HL-60 (cell line): ENCODE results near the gene ULK2.

Source experiments
- DNase-seq, 2 experiments: peaks; one replicate each; pipeline ENCODE4 v3.0.0-alpha.2; 2010 to 2020; ENCODE audit warnings: low read depth in 1 of 2, low spot score in 1 of 2
- H3K27ac ChIP-seq: fragments of 250-450 bp; sonication (Bioruptor Pico); replicated peaks from 2 replicates; pipeline ENCODE4 v1.5.1; 2020; ENCODE audit warnings: mild to moderate bottlenecking, moderate library complexity
- H3K27me3 ChIP-seq: fragments of 250-450 bp; sonication (Bioruptor Pico); 2 replicates; pipeline ENCODE4 v1.5.1; 2021; ENCODE audit warnings: mild to moderate bottlenecking, moderate library complexity; ENCODE audit not compliant: insufficient read depth, poor library complexity, severe bottlenecking
- H3K4me3 ChIP-seq: replicated peaks from 2 replicates; pipeline ENCODE4 v1.5.1; 2011; ENCODE audit warnings: mild to moderate bottlenecking, control low read depth, low read length; ENCODE audit not compliant: insufficient read depth
- GABPA ChIP-seq: IDR thresholded peaks from 2 replicates; pipeline ENCODE4 v1.6.1; 2012; ENCODE audit warnings: low read depth
- POLR2AphosphoS5 ChIP-seq: IDR thresholded peaks from 2 replicates; pipeline ENCODE4 v1.6.1; 2012; ENCODE audit warnings: low read depth
- REST ChIP-seq: IDR thresholded peaks from 2 replicates; pipeline ENCODE4 v1.6.1; 2012; ENCODE audit warnings: low read depth; ENCODE audit not compliant: insufficient replicate concordance
- SPI1 ChIP-seq: IDR thresholded peaks from 2 replicates; pipeline ENCODE4 v1.6.1; 2012; ENCODE audit warnings: low read depth, mild to moderate bottlenecking, borderline replicate concordance
- TF ChIP-seq, protein P1 (sequence below): IDR thresholded peaks from one replicate; pipeline ENCODE4 v1.5.1; 2011; ENCODE audit warnings: low read length, control low read depth, inconsistent platforms; ENCODE audit not compliant: insufficient read depth

The ULK2 gene

GRCh38 chr17:19753051-19753509 lies 114.7 kb downstream of the ULK2 start:
- Histone ChIP-seq H3K27me3 (no peaks in the 10 kb centered on the region), H3K27ac (no peak overlapping the region), H3K4me3 (no peak overlapping the region)
- TF ChIP-seq POLR2AphosphoS5, result no peak
- peak; percentile 50; the same call in 1 of the 2 replicates for TF ChIP-seq SPI1
- TF ChIP-seq GABPA, result no peak
- TF ChIP-seq REST, result no peak
- TF ChIP-seq, protein P1, sequence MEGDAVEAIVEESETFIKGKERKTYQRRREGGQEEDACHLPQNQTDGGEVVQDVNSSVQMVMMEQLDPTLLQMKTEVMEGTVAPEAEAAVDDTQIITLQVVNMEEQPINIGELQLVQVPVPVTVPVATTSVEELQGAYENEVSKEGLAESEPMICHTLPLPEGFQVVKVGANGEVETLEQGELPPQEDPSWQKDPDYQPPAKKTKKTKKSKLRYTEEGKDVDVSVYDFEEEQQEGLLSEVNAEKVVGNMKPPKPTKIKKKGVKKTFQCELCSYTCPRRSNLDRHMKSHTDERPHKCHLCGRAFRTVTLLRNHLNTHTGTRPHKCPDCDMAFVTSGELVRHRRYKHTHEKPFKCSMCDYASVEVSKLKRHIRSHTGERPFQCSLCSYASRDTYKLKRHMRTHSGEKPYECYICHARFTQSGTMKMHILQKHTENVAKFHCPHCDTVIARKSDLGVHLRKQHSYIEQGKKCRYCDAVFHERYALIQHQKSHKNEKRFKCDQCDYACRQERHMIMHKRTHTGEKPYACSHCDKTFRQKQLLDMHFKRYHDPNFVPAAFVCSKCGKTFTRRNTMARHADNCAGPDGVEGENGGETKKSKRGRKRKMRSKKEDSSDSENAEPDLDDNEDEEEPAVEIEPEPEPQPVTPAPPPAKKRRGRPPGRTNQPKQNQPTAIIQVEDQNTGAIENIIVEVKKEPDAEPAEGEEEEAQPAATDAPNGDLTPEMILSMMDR, result no peak
- peak; percentile 28 to 57 for DNase-seq

- H3K27ac ChIP-seq, result no peak overlapping the region
- no peaks in the 10 kb centered on the region for H3K27me3 ChIP-seq
- H3K4me3 ChIP-seq, result no peak overlapping the region
- no peak for TF ChIP-seq POLR2AphosphoS5
- TF ChIP-seq, protein P1, result no peak
- no peak for TF ChIP-seq REST
- no peak for TF ChIP-seq GABPA
- no peak for TF ChIP-seq SPI1
- no peak for DNase-seq
These were observed 115.3 kb downstream of the ULK2 start for GRCh38 chr17:19752216-19753050.

- Histone ChIP-seq H3K4me3 (no peak overlapping the region), H3K27me3 (no peaks in the 10 kb centered on the region), H3K27ac (no peak overlapping the region)
- DNase-seq, result no peak
- TF ChIP-seq REST, result no peak
- no peak for TF ChIP-seq GABPA
These were observed 116.9 kb downstream of the ULK2 start for GRCh38 chr17:19750835-19751234.
